Fibroblast of the aortic adventitia (primary cell): Measurements from ENCODE around the gene ORC5. TPM values are rescaled to one million over a fixed set of nuclear protein-coding genes. Genes with fewer than 3 reads are reported as not detected.

ENCODE experiments used
- DNase-seq: peaks from one replicate; pipeline ENCODE4 v3.0.0-alpha.2; 2010; ENCODE audit warnings: low read depth
- H3K4me3 ChIP-seq: 2 replicates; pipeline ENCODE4 v1.5.1; 2011; ENCODE audit warnings: low read depth, mild to moderate bottlenecking, control low read depth, low read length, moderate library complexity
- total RNA-seq: library from RNA; depleted of rRNA; stranded (reverse); fragments of >200 nt; gene quantifications from 2 replicates; pipeline ENCODE4 v1.2.3, GENCODE V29; 2012; ENCODE audit warnings: low replicate concordance
- TF ChIP-seq, protein P1 (sequence below): IDR thresholded peaks from 2 replicates; pipeline ENCODE4 v1.5.1; 2011; ENCODE audit warnings: mild to moderate bottlenecking, low read length, control low read depth, inconsistent platforms; ENCODE audit not compliant: insufficient read depth

The ORC5 gene
- total RNA-seq, 1 donor, result 28.1 TPM

GRCh38 chr7:104135760-104136558 is 71.9 kb downstream of the ORC5 start:
- no peak overlapping the region for H3K4me3 ChIP-seq
- TF ChIP-seq, protein P1, sequence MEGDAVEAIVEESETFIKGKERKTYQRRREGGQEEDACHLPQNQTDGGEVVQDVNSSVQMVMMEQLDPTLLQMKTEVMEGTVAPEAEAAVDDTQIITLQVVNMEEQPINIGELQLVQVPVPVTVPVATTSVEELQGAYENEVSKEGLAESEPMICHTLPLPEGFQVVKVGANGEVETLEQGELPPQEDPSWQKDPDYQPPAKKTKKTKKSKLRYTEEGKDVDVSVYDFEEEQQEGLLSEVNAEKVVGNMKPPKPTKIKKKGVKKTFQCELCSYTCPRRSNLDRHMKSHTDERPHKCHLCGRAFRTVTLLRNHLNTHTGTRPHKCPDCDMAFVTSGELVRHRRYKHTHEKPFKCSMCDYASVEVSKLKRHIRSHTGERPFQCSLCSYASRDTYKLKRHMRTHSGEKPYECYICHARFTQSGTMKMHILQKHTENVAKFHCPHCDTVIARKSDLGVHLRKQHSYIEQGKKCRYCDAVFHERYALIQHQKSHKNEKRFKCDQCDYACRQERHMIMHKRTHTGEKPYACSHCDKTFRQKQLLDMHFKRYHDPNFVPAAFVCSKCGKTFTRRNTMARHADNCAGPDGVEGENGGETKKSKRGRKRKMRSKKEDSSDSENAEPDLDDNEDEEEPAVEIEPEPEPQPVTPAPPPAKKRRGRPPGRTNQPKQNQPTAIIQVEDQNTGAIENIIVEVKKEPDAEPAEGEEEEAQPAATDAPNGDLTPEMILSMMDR, result no peak
- no peak for DNase-seq

- TF ChIP-seq, protein P1, result no peak
- no peak overlapping the region for H3K4me3 ChIP-seq
- DNase-seq, result peak; percentile 10
Measured at GRCh38 chr7:104133238-104133637, 74.6 kb downstream of the ORC5 start.

DNA sequence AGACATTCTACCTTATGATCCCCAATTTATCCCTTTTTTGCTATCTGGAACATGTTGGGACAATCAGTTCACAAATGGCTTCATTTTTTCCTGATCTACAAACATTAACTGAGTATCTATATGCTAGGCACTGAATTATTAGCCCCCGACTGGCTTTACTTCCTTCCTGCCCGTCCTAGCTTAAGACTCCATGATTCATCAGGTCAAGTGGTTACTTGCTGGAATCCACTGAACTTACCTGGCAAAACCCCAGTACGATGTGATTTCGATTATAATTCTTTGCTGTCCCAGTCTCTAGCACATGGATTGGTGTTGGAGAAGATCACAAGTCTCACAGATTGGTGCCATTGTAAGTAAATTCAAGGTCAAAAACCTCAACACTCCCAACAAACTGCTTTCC is 77.1 kb downstream of the ORC5 start:
- TF ChIP-seq, protein P1, result no peak
- no peak overlapping the region for H3K4me3 ChIP-seq
- DNase-seq, result no peak

DNA sequence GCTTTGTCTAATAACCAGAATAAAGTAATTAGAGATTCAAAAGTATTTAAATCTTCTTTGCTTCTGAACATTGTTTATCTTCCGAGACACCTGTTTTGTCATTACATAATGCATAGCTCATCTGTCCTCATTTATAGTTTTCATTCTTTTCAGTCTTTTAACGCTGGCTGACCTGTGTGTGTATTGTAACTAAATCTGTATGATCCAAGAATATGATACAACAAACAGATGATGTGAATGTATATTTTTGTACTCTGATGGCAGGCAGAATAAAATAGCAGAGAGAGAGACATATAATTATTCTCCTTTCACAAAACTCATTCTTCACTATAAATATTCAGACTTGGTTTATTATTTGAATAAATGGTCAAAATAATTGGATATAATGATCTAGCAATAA is 80.6 kb downstream of the ORC5 start:
- no peak for DNase-seq
- TF ChIP-seq, protein P1, result no peak
- H3K4me3 ChIP-seq, result no peak overlapping the region

- H3K4me3 ChIP-seq, result no peak overlapping the region
- TF ChIP-seq, protein P1, result no peak
- DNase-seq, result no peak
Measured at GRCh38 chr7:104126411-104126841, 81.4 kb downstream of the ORC5 start.

- TF ChIP-seq, protein P1, result no peak
- no peak for DNase-seq
- no peak overlapping the region for H3K4me3 ChIP-seq
Measured at GRCh38 chr7:104124893-104125477, 82.8 kb downstream of the ORC5 start.
